GM19043 (cell line): Measurements from ENCODE around the gene ZNF33B.
"Not testable (repeated sequence)": the region's sequence is repeated elsewhere in the genome, so short reads cannot be mapped to it uniquely, and the experiment has no call there.

Experiments used
- ATAC-seq: cut with Tn5 transposase; IDR thresholded peaks from one replicate; pipeline ENCODE4 v1.9.1; 2021; ENCODE audit warnings: low read depth; ENCODE audit not compliant: unreplicated experiment

Gene ZNF33B

GRCh38 chr10:42638055-42638820 lies at the start of gene ZNF33B:
ZNF33B (minus strand) TSS chr10:42638570; CDS start chr10:42636928, 1,642 bp downstream.
- peak; percentile 86 for ATAC-seq

GRCh38 chr10:42684517-42684916 lies 46.1 kb upstream of the ZNF33B start:
- no peak for ATAC-seq

- ATAC-seq: no peak
Measured at GRCh38 chr10:42680267-42680666, 41.9 kb upstream of the ZNF33B start.

GRCh38 chr10:42665181-42665979 lies 27.0 kb upstream of the ZNF33B start:
- ATAC-seq: not testable (repeated sequence)

- no peak for ATAC-seq
Measured at GRCh38 chr10:42654419-42654818, 16.0 kb upstream of the ZNF33B start.

- no peak for ATAC-seq
Measured at GRCh38 chr10:42652858-42653257, 14.5 kb upstream of the ZNF33B start.

GRCh38 chr10:42650374-42650773 lies 12.0 kb upstream of the ZNF33B start:
- ATAC-seq: no peak

GRCh38 chr10:42648512-42648911 lies 10.1 kb upstream of the ZNF33B start:
- no peak for ATAC-seq

- no peak for ATAC-seq
Measured at GRCh38 chr10:42646687-42647640, 8.6 kb upstream of the ZNF33B start.

- ATAC-seq: no peak
Measured at GRCh38 chr10:42646214-42646613, 7.8 kb upstream of the ZNF33B start.

GRCh38 chr10:42645516-42645915 lies 7.1 kb upstream of the ZNF33B start:
- ATAC-seq: no peak

GRCh38 chr10:42645103-42645502 lies 6.7 kb upstream of the ZNF33B start:
- no peak for ATAC-seq

GRCh38 chr10:42640610-42641229 lies 2.4 kb upstream of the ZNF33B start:
- ATAC-seq: no peak

GRCh38 chr10:42638821-42639270 lies 476 bp upstream of the ZNF33B start:
- ATAC-seq: no peak

- no peak for ATAC-seq
Measured at GRCh38 chr10:42637648-42638054, 719 bp downstream of the ZNF33B start.

- no peak for ATAC-seq
Measured at GRCh38 chr10:42637142-42637541, 1.2 kb downstream of the ZNF33B start.

GRCh38 chr10:42635098-42635497 lies 3.3 kb downstream of the ZNF33B start:
- ATAC-seq: no peak

GRCh38 chr10:42632564-42632963 lies 5.8 kb downstream of the ZNF33B start:
- no peak for ATAC-seq

- ATAC-seq: no peak
Measured at GRCh38 chr10:42630537-42631134, 7.7 kb downstream of the ZNF33B start.

- ATAC-seq: no peak
Measured at GRCh38 chr10:42623929-42624328, 14.4 kb downstream of the ZNF33B start.
